ENCODE measurements around the gene KCNH2. TPM values are rescaled to one million over a fixed set of nuclear protein-coding genes. Genes with fewer than 3 reads are reported as not detected.

Gene KCNH2
- total and polyA plus RNA-seq, 2 of the 8 experiments (the other 6 are each of a cell fraction or from before 2014, with no cell fraction given): 8.0 to 15.0 TPM

DNA sequence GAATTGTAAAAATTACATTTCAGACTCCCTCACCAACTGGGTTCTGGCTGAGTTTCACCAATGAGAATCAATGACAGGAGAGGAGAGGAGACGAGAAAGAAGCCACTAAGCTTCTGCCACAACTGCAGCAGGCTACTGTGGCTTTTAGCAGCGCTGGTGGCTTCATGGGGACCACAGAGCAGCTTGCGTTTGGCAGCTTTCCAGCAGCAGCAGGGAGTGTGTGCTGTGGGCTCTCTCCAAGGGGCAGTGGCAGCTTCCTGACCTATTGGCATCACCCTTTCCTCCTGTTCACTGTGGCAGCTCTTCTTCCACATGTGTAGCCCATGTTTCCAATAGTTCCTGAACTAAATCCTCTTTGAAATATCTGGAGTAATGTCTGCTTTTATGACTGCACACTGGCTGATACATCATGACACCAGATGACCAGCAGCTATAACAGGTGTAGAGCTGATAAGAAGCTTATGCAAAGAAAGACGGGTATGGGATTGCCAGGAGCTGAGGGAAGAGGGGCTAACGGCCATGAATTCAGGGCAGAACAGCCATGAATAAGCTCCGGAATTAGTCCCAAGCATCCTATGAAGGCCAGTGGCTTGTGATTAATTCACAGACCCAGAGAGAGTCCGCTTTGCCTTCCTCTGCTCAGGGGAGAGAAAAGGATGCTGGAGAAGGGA lies 46.8 kb downstream of the KCNH2 start:
- H3K27me3 ChIP-seq (replicated peaks in 1 of 4; ENCODE audit: control insufficient read depth in 3 of 4, extremely low read depth in 1 of 4, insufficient read depth in 3 of 4, low read length in 3 of 4): no peaks in the 10 kb centered on the region
- DNase-seq (ENCODE audit: low read depth in 1 of 2, low spot score in 2 of 2) (no peak), FAIRE-seq (no peak)
- no peak overlapping the region for H4K91ac ChIP-seq (replicated peaks; ENCODE audit: insufficient read length, low read length)
- no peak overlapping the region for H3K4me2 ChIP-seq (ENCODE audit: insufficient read depth in 1 of 2, low read depth in 2 of 2, low read length in 2 of 2)
- no peak overlapping the region for H3K56ac ChIP-seq (replicated peaks; ENCODE audit: insufficient read length, low read depth, low read length)
- no peak overlapping the region for H2AK5ac ChIP-seq (ENCODE audit: low read depth, low read length)
- H3K14ac ChIP-seq (ENCODE audit: insufficient read length): no peak overlapping the region
- H3K4ac ChIP-seq (replicated peaks; ENCODE audit: insufficient read length, low read depth, low read length): no peak overlapping the region
- H3K79me1 ChIP-seq (ENCODE audit: low read depth, low read length): no peaks in the 10 kb centered on the region
- ChIA-PET POLR2A (ENCODE audit: partially characterized antibody) (interaction anchor here (1.3 kb wide), 1 partner anchor 16 kb away, joined by 3 read pairs; no protein-coding TSS in a partner anchor), CTCF (ENCODE audit: partially characterized antibody) (interaction anchor here (0.7 to 2.5 kb wide), 10 partner anchors 9 to 55 kb away, joined by 3 to 11 read pairs (median 4); no protein-coding TSS in a partner anchor)
- WGBS, 2 experiments (ENCODE audit: extremely low coverage in 1 of 2, insufficient coverage in 1 of 2, insufficient read length in 1 of 2, insufficient replicate concordance in 2 of 2, low coverage in 1 of 2, low lambda C conversion rate in 2 of 2, missing lambda C conversion rate in 1 of 2): 81% methylated on average over 7 of the region's 7 CpGs; no CpG with 5 or more reads in 1 of the 2 experiments
- H2BK120ac ChIP-seq (replicated peaks; ENCODE audit: low read depth, low read length): no peak overlapping the region
- H4K5ac ChIP-seq (ENCODE audit: insufficient read length, low read depth, low read length): no peak overlapping the region
- H2BK15ac ChIP-seq (ENCODE audit: low read length): no peak overlapping the region; the same call in 1 of the 2 replicates
- H4K20me1 ChIP-seq (replicated peaks in 1 of 2; ENCODE audit: control insufficient read depth in 1 of 2, insufficient read depth in 2 of 2, low read length in 2 of 2): no peaks in the 10 kb centered on the region
- H2BK12ac ChIP-seq (ENCODE audit: low read depth, low read length): no peak overlapping the region
- no peak overlapping the region for H3K9ac ChIP-seq (replicated peaks in 1 of 4; ENCODE audit: extremely low read depth in 1 of 4, low read depth in 3 of 4, low read length in 3 of 4)
- no peak overlapping the region for H3K18ac ChIP-seq (ENCODE audit: extremely low read depth, low read length)
- no peak overlapping the region for H2AFZ ChIP-seq (ENCODE audit: low read length)
- H4K8ac ChIP-seq (ENCODE audit: extremely low read depth, insufficient read depth, low read length): no peak overlapping the region
- no peaks in the 10 kb centered on the region for H3K36me3 ChIP-seq (ENCODE audit: control insufficient read depth in 2 of 4, insufficient read depth in 4 of 4, low read length in 3 of 4)
- H3K9me3 ChIP-seq (ENCODE audit: insufficient read depth in 2 of 2, low read depth in 1 of 2, low read length in 1 of 2): no peaks in the 10 kb centered on the region
- no peak for TF ChIP-seq TEAD4 (IDR thresholded peaks at IDR 0.05; ENCODE audit: low read depth, low read length)
- no peak for TF ChIP-seq JUND (IDR thresholded peaks at IDR 0.05; ENCODE audit: low read length)
- TF ChIP-seq SRF (IDR thresholded peaks at IDR 0.05; ENCODE audit: low read depth, low read length): no peak
- no peak for TF ChIP-seq NANOG (IDR thresholded peaks at IDR 0.05; ENCODE audit: insufficient read depth, low read depth, low read length, poor library complexity, severe bottlenecking)
- TF ChIP-seq SIRT6 (IDR thresholded peaks at IDR 0.05; ENCODE audit: low read length): no peak
- TF ChIP-seq CHD1 (IDR thresholded peaks at IDR 0.05; ENCODE audit: low read depth, low read length): no peak
- no peak for TF ChIP-seq RXRA (IDR thresholded peaks at IDR 0.05; ENCODE audit: insufficient read depth, low read depth, low read length)
- TF ChIP-seq, protein P1, sequence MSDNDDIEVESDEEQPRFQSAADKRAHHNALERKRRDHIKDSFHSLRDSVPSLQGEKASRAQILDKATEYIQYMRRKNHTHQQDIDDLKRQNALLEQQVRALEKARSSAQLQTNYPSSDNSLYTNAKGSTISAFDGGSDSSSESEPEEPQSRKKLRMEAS (IDR thresholded peaks at IDR 0.05): no peak
- no peak for TF ChIP-seq ASH2L (IDR thresholded peaks at IDR 0.05; ENCODE audit: low read length)
- TF ChIP-seq GABPA (IDR thresholded peaks at IDR 0.05; ENCODE audit: borderline replicate concordance, insufficient read depth, low read length): no peak
- H3K23me2 ChIP-seq (ENCODE audit: low read depth, low read length): 0 out of 2 replicates have a peak, but pooled peaks cover 1% of the 10 kb centered on the region
- no peak overlapping the region for H2BK20ac ChIP-seq (ENCODE audit: low read length)
- H3K79me2 ChIP-seq (ENCODE audit: control insufficient read depth in 1 of 2, insufficient read depth in 2 of 2, low read length in 2 of 2): no peaks in the 10 kb centered on the region
- H2BK5ac ChIP-seq (ENCODE audit: low read depth, low read length): no peak overlapping the region
- no peak overlapping the region for H3K27ac ChIP-seq (ENCODE audit: low read depth, low read length)
- no peaks in the 10 kb centered on the region for H3K4me1 ChIP-seq (replicated peaks in 1 of 4; ENCODE audit: control insufficient read depth in 3 of 4, insufficient read depth in 4 of 4, low read length in 3 of 4)
- H3K4me3 ChIP-seq (ENCODE audit: extremely low read depth in 1 of 4, insufficient read depth in 2 of 4, low read depth in 3 of 4, low read length in 4 of 4): no peak overlapping the region
- no peak overlapping the region for H3K23ac ChIP-seq (ENCODE audit: insufficient read length)

Data from H1 (cell line).